KMS-11 (cell line): ENCODE data around the gene ATP10D.

Experiments
- H2AFZ ChIP-seq: fragments of 200-600 bp; sonication (generic); 2 replicates; pipeline ENCODE4 v1.6.1; 2016; ENCODE audit warnings: antibody characterized with exemption, mixed run types, low read depth
- H3K27ac ChIP-seq: fragments of 200-600 bp; sonication (generic); 2 replicates; pipeline ENCODE4 v1.6.1; 2016; ENCODE audit warnings: mild to moderate bottlenecking, mixed run types
- H3K27me3 ChIP-seq: fragments of 200-600 bp; sonication (generic); 2 replicates; pipeline ENCODE4 v1.6.1; 2017; ENCODE audit warnings: mild to moderate bottlenecking, low read depth, mixed run types, moderate library complexity; ENCODE audit not compliant: insufficient read depth
- H3K36me3 ChIP-seq: fragments of 200-600 bp; sonication (generic); 2 replicates; pipeline ENCODE4 v1.6.1; 2017; ENCODE audit warnings: mild to moderate bottlenecking, mixed run types; ENCODE audit not compliant: insufficient read depth
- H3K4me1 ChIP-seq: fragments of 200-600 bp; sonication (generic); 2 replicates; pipeline ENCODE4 v1.6.1; 2016; ENCODE audit warnings: mild to moderate bottlenecking, low read depth, mixed run types; ENCODE audit not compliant: poor library complexity, severe bottlenecking
- H3K4me2 ChIP-seq: fragments of 200-600 bp; sonication (generic); 2 replicates; pipeline ENCODE4 v1.7.0; 2016; ENCODE audit warnings: mild to moderate bottlenecking, mixed run types
- H3K4me3 ChIP-seq: fragments of 200-600 bp; sonication (generic); IDR thresholded peaks from 2 replicates; pipeline ENCODE4 v1.6.1; 2017; ENCODE audit warnings: low read depth, low read length, mixed read lengths; ENCODE audit not compliant: insufficient read depth
- H3K79me2 ChIP-seq: fragments of 200-600 bp; sonication (generic); 2 replicates; pipeline ENCODE4 v1.6.1; 2016; ENCODE audit warnings: low read depth, mixed run types; ENCODE audit not compliant: insufficient read depth
- H3K9ac ChIP-seq: fragments of 200-600 bp; sonication (generic); 2 replicates; pipeline ENCODE4 v1.6.1; 2016; ENCODE audit warnings: mild to moderate bottlenecking, mixed run types
- H4K20me1 ChIP-seq: fragments of 200-600 bp; sonication (generic); 2 replicates; pipeline ENCODE4 v1.6.1; 2016; ENCODE audit warnings: mild to moderate bottlenecking, mixed run types; ENCODE audit not compliant: insufficient read depth
- TF ChIP-seq, protein P1 (sequence below): fragments of 200-600 bp; sonication (generic); conservative IDR thresholded peaks from 2 replicates; pipeline ENCODE4 v1.6.1; 2017; ENCODE audit warnings: low read depth, mild to moderate bottlenecking, antibody characterized with exemption, low read length, moderate library complexity, mixed read lengths

ATP10D gene

DNA sequence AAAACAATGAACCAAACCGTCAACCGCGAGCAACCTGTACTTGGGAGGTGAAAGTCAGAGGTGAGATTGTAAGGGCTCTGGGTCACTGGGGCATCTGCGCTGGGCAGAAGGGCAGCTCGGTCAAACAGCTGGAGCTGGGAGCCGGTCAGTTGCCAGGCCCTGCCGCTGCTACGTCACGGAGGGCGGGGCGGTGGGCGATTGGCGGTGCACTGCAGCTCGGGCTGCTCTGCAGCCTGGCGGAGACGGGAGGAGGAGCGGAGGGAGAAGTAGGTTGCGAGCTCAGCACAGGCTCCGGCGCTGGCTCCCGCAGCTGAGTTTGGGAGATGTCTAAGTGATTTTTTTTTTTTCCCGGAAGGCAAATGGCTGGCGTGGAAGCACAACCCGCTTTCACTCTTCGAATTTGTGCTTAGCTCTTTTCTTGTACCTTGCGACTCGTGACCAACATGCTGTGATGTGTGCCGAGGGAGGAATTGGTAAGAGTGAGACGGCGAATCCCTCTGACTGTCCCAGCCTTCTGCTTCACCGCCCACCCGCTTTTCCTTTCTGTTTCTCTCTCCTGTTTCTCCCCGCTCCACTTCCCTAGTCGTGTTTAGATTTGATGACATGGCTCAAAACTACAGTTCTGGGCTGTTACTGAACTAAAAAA, at the start of gene ATP10D:
Gene ATP10D, plus strand, starts transcription at position 229 of the 646 bp plus-strand sequence. CDS start 27,266 bp downstream, outside the sequence.
- peak within 1 kb of the TSS; percentile 91 for H2AFZ ChIP-seq
- TF ChIP-seq, protein P1, sequence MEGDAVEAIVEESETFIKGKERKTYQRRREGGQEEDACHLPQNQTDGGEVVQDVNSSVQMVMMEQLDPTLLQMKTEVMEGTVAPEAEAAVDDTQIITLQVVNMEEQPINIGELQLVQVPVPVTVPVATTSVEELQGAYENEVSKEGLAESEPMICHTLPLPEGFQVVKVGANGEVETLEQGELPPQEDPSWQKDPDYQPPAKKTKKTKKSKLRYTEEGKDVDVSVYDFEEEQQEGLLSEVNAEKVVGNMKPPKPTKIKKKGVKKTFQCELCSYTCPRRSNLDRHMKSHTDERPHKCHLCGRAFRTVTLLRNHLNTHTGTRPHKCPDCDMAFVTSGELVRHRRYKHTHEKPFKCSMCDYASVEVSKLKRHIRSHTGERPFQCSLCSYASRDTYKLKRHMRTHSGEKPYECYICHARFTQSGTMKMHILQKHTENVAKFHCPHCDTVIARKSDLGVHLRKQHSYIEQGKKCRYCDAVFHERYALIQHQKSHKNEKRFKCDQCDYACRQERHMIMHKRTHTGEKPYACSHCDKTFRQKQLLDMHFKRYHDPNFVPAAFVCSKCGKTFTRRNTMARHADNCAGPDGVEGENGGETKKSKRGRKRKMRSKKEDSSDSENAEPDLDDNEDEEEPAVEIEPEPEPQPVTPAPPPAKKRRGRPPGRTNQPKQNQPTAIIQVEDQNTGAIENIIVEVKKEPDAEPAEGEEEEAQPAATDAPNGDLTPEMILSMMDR: no peak
- peak within 1 kb of the TSS; percentile 94 for H3K4me2 ChIP-seq
- no peaks in the 10 kb centered on the region for H3K79me2 ChIP-seq
- peak within 1 kb of the TSS; percentile 78 for H3K9ac ChIP-seq
- H3K4me1 ChIP-seq: peaks cover 12% of the 10 kb centered on the region
- no peaks in the 10 kb centered on the region for H3K27me3 ChIP-seq
- H3K4me3 ChIP-seq: peak within 1 kb of the TSS; percentile 75
- H3K27ac ChIP-seq: peak within 1 kb of the TSS; percentile 66
- H3K36me3 ChIP-seq: no peaks in the 10 kb centered on the region
- no peaks in the 10 kb centered on the region for H4K20me1 ChIP-seq

DNA sequence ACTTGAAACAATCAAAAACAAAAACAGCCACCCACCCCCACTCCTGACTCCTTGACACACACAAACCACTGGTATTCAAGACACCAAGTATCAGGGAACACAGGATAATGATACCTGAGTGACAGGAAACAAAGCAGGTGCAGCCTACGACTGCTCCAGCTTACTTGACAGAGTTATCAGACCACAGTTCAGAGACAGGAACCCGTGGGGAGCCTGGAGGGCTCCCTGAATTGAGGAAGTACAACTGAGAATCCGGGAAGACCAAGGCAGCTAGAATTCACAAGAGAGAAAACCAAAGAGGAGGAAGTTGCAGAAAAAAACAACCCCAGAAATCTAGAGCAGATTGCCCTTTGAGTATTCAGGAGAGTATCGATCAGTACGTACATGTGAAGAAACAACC, 42.1 kb upstream of the ATP10D start:
- Histone ChIP-seq H3K27ac (no peak overlapping the region), H3K4me3 (no peak overlapping the region), H3K4me1 (no peaks in the 10 kb centered on the region), H2AFZ (no peak overlapping the region), H4K20me1 (no peaks in the 10 kb centered on the region), H3K4me2 (no peak overlapping the region), H3K9ac (no peak overlapping the region), H3K36me3 (no peaks in the 10 kb centered on the region), H3K27me3 (no peaks in the 10 kb centered on the region), H3K79me2 (no peaks in the 10 kb centered on the region)
- TF ChIP-seq, protein P1: no peak

DNA sequence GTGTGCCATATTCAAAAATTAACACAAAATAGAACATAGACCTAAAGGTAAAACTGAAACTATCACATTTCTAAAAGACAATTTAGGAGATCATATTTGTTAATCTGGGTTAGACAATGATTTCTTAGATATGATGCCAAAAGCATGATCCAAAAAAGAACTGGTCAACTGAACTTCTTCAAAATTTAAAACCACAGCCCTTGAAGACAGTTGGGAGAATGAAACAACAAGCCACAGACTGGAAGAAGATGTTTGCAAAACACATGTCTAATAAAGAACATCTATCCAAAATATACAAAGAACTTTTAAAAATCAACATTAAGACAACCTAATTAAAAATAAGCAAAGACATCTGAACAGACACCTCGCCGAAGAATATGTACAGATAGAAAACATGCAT, 41.0 kb upstream of the ATP10D start:
- H3K36me3 ChIP-seq: no peaks in the 10 kb centered on the region
- H3K27ac ChIP-seq: no peak overlapping the region
- H3K4me2 ChIP-seq: no peak overlapping the region
- H3K4me1 ChIP-seq: no peaks in the 10 kb centered on the region
- H2AFZ ChIP-seq: no peak overlapping the region
- no peaks in the 10 kb centered on the region for H3K79me2 ChIP-seq
- H3K27me3 ChIP-seq: no peaks in the 10 kb centered on the region
- TF ChIP-seq, protein P1: no peak
- H3K9ac ChIP-seq: no peak overlapping the region
- no peak overlapping the region for H3K4me3 ChIP-seq
- no peaks in the 10 kb centered on the region for H4K20me1 ChIP-seq

DNA sequence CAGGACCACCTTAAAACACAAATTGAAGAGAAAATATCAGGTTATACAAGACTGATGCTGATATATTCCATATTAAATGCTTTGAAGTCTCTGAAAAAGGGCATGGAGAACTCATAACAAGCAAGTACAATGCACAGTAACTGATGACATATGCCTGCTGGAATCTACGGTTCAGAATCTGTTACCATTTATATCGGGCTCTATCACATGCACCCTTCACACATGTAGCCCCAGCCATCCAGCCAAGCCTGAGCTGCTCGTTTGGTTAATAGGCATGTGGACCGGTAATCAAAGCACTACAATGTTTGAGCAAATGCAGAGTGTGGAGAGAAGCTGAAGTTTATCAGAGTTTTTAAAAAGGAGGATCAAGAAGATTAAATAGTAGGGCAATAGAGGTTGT, 33.4 kb upstream of the ATP10D start:
- Histone ChIP-seq H3K4me2 (no peak overlapping the region), H3K27ac (no peak overlapping the region), H4K20me1 (no peaks in the 10 kb centered on the region), H3K79me2 (no peaks in the 10 kb centered on the region), H3K4me1 (no peaks in the 10 kb centered on the region), H2AFZ (no peak overlapping the region), H3K9ac (no peak overlapping the region), H3K27me3 (no peaks in the 10 kb centered on the region), H3K36me3 (no peaks in the 10 kb centered on the region), H3K4me3 (no peak overlapping the region)
- TF ChIP-seq, protein P1: no peak
